Esophagus muscularis mucosa (tissue), 4 donors: Measurements from ENCODE around the gene CNOT10.

Experiments
- EP300 ChIP-seq: sonication (generic); formaldehyde crosslinking; IDR thresholded peaks from one replicate; pipeline ENCODE4 v1.6.1; 2017; ENCODE audit warnings: antibody characterized with exemption
- POLR2A ChIP-seq: fragments of 450-650 bp; IDR thresholded peaks from one replicate; pipeline ENCODE4 v1.6.1; 2017; ENCODE audit warnings: antibody characterized with exemption, moderate library complexity, mild to moderate bottlenecking, low read depth
- POLR2AphosphoS5 ChIP-seq, 2 donors: sonication (generic); formaldehyde crosslinking; IDR thresholded peaks; one replicate each; pipeline ENCODE4 v1.6.1; 2017; ENCODE audit warnings: antibody characterized with exemption in 2 of 2
- TF ChIP-seq, protein P1 (sequence below), 3 experiments: fragments of 200-600 bp in 2 of 3; fragments of 450-650 bp in 1 of 3; sonication (generic) in 2 of 3; IDR thresholded peaks; one replicate each; pipeline ENCODE4 v1.5.1; 2017 to 2019; ENCODE audit warnings: antibody characterized with exemption in 3 of 3, mild to moderate bottlenecking in 2 of 3, moderate library complexity in 1 of 3

GRCh38 chr3:32757618-32758374, 72.8 kb downstream of the CNOT10 start:
- TF ChIP-seq, protein P1, sequence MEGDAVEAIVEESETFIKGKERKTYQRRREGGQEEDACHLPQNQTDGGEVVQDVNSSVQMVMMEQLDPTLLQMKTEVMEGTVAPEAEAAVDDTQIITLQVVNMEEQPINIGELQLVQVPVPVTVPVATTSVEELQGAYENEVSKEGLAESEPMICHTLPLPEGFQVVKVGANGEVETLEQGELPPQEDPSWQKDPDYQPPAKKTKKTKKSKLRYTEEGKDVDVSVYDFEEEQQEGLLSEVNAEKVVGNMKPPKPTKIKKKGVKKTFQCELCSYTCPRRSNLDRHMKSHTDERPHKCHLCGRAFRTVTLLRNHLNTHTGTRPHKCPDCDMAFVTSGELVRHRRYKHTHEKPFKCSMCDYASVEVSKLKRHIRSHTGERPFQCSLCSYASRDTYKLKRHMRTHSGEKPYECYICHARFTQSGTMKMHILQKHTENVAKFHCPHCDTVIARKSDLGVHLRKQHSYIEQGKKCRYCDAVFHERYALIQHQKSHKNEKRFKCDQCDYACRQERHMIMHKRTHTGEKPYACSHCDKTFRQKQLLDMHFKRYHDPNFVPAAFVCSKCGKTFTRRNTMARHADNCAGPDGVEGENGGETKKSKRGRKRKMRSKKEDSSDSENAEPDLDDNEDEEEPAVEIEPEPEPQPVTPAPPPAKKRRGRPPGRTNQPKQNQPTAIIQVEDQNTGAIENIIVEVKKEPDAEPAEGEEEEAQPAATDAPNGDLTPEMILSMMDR (IDR thresholded peaks at IDR 0.05) = no peak
- TF ChIP-seq EP300 (no peak), POLR2A (no peak), POLR2AphosphoS5 (IDR thresholded peaks at IDR 0.05) (no peak)
